A549 (cell line): ENCODE results near the gene DMAC2L.

Experiments used
- CHD4 ChIP-seq: fragments of 200-600 bp; sonication (generic); IDR thresholded peaks from 2 replicates; pipeline ENCODE4 v1.6.1; 2016; ENCODE audit warnings: antibody characterized with exemption, mild to moderate bottlenecking, borderline replicate concordance
- CTCF ChIP-seq: fragments of >200 bp; sonication (Bioruptor Twin); formaldehyde crosslinking; IDR thresholded peaks from 3 replicates; pipeline ENCODE4 v1.5.1; 2016
- ELK1 ChIP-seq: fragments of 150-350 bp; IDR thresholded peaks from 2 replicates; pipeline ENCODE4 v1.6.1; 2014; ENCODE audit warnings: low read depth, mild to moderate bottlenecking, low read length
- FOSL2 ChIP-seq, 2 experiments: fragments of 450-650 bp in 1 of 2; fragments of >200 bp in 1 of 2; sonication (Bioruptor Twin) in 1 of 2; formaldehyde crosslinking; IDR thresholded peaks; 2 replicates each; pipeline versions ENCODE4 v1.5.0 to v1.6.1; 2016 to 2020; ENCODE audit warnings: mild to moderate bottlenecking in 1 of 2, moderate library complexity in 1 of 2
- SREBF2 ChIP-seq: fragments of 450-650 bp; IDR thresholded peaks from 2 replicates; pipeline ENCODE4 v1.6.1; 2014; ENCODE audit warnings: mild to moderate bottlenecking, moderate library complexity
- USF2 ChIP-seq: fragments of 450-650 bp; IDR thresholded peaks from 2 replicates; pipeline ENCODE4 v1.6.1; 2014; ENCODE audit warnings: antibody characterized with exemption

GRCh38 chr14:50270932-50271331, 41.2 kb upstream of the DMAC2L start:
- TF ChIP-seq CTCF: no peak
- no peak for TF ChIP-seq CHD4
- no peak for TF ChIP-seq SREBF2
- TF ChIP-seq FOSL2 (IDR thresholded peaks at IDR 0.05): no peak
- TF ChIP-seq FOSL2 (CRISPR knock-in tag; IDR thresholded peaks at IDR 0.05): no peak
- TF ChIP-seq ELK1: no peak
- no peak for TF ChIP-seq USF2
